Body of pancreas (tissue), 4 donors: Measurements from ENCODE around the gene ABCA10. TPM values are rescaled to one million over a fixed set of nuclear protein-coding genes. Genes with fewer than 3 reads are reported as not detected.

ENCODE experiments used
- ATAC-seq: fragments of 150-250 bp; one replicate; pipeline ENCODE4 v1.9.1; 2016
- DNase-seq, 4 donors: peaks; one replicate each; pipeline ENCODE4 v3.0.0-alpha.2; 2019
- H3K27ac ChIP-seq, 4 donors: fragments of 200-600 bp; sonication (generic); 1 replicate in 3 of 4; 2 replicates in 1 of 4; pipeline versions ENCODE4 v1.5.1 to v1.6.1; 2016 to 2019; ENCODE audit warnings: mild to moderate bottlenecking in 1 of 4, mixed read lengths in 1 of 4, moderate library complexity in 1 of 4
- H3K27me3 ChIP-seq, 2 donors: fragments of 200-600 bp; sonication (generic); one replicate each; pipeline ENCODE4 v1.6.0; 2016; ENCODE audit warnings: mild to moderate bottlenecking in 1 of 2
- H3K36me3 ChIP-seq, 2 donors: fragments of 200-600 bp; sonication (generic); replicated peaks in 1 of 2; 2 replicates each; pipeline ENCODE4 v1.5.1; 2016; ENCODE audit warnings: low read depth in 2 of 2; ENCODE audit not compliant: insufficient read depth in 1 of 2
- H3K4me1 ChIP-seq: fragments of 200-600 bp; sonication (generic); one replicate; pipeline ENCODE4 v1.6.0; 2016
- H3K4me3 ChIP-seq, 2 donors: fragments of 200-600 bp; sonication (generic); 1 replicate in 1 of 2; 2 replicates in 1 of 2; pipeline ENCODE4 v1.5.1; 2016 to 2019
- H3K9me3 ChIP-seq, 3 donors: fragments of 200-600 bp; sonication (generic); 1 replicate in 2 of 3; 2 replicates in 1 of 3; pipeline ENCODE4 v1.5.1; 2016
- CTCF ChIP-seq, 7 experiments: fragments of 450-650 bp in 4 of 7; fragments of 200-600 bp in 3 of 7; sonication (generic) in 3 of 7; IDR thresholded peaks; one replicate each; pipeline ENCODE4 v1.5.1; 2016 to 2019; ENCODE audit warnings: antibody characterized with exemption in 7 of 7
- POLR2A ChIP-seq, 3 donors: fragments of 450-650 bp; IDR thresholded peaks; one replicate each; pipeline ENCODE4 v1.6.1; 2016; ENCODE audit warnings: antibody characterized with exemption in 3 of 3, mild to moderate bottlenecking in 2 of 3
- WGBS, 2 donors: methylation state at CpG; one replicate each; pipeline ENCODE4 v1.1.5; 2017; 5-methylcytosine and 5-hydroxymethylcytosine counted together
- intact Hi-C: fragments of 100-400 bp; cut with DNase I; formaldehyde crosslinking; loops from one replicate; pipeline ENCODE4 v1.15.1; 2023
- total RNA-seq, 2 donors: library from RNA; depleted of rRNA; stranded (reverse); fragments of >200 nt; gene quantifications; one replicate each; pipeline ENCODE4 v1.1.0, GENCODE V29; 2016

The ABCA10 gene
- total RNA-seq, 2 donors from 2014 or later = 7.3 to 30.7 TPM

- H3K4me3 ChIP-seq = no peak overlapping the region
- TF ChIP-seq POLR2A (IDR thresholded peaks at IDR 0.05) (no peak), CTCF (IDR thresholded peaks at IDR 0.05) (no peak)
- no peak overlapping the region for H3K27ac ChIP-seq
- H3K9me3 ChIP-seq = no peaks in the 10 kb centered on the region
- ATAC-seq (no peak), DNase-seq (no peak)
- no peaks in the 10 kb centered on the region for H3K27me3 ChIP-seq
- intact Hi-C loops = no loop called here
- H3K36me3 ChIP-seq = no peaks in the 10 kb centered on the region
- no peaks in the 10 kb centered on the region for H3K4me1 ChIP-seq
These were observed 64.4 kb downstream of the ABCA10 start for GRCh38 chr17:69164206-69164605.

- H3K27me3 ChIP-seq = no peaks in the 10 kb centered on the region
- TF ChIP-seq POLR2A (IDR thresholded peaks at IDR 0.05) (no peak), CTCF (IDR thresholded peaks at IDR 0.05) (no peak)
- H3K9me3 ChIP-seq = no peaks in the 10 kb centered on the region
- intact Hi-C loops = no loop called here
- no peaks in the 10 kb centered on the region for H3K4me1 ChIP-seq
- no peak overlapping the region for H3K4me3 ChIP-seq
- ATAC-seq (no peak), DNase-seq (no peak)
- no peak overlapping the region for H3K27ac ChIP-seq
- no peaks in the 10 kb centered on the region for H3K36me3 ChIP-seq
These were observed 69.2 kb downstream of the ABCA10 start for GRCh38 chr17:69159418-69159817.

GRCh38 chr17:69154267-69154666 lies 74.4 kb downstream of the ABCA10 start:
- peaks cover 0 to 2% of the 10 kb centered on the region in 2 donors for H3K36me3 ChIP-seq
- DNase-seq (no peak), ATAC-seq (no peak)
- no peaks in the 10 kb centered on the region for H3K27me3 ChIP-seq
- H3K9me3 ChIP-seq = no peaks in the 10 kb centered on the region
- WGBS, 2 donors = 90 to 100% methylated on average over 2 of the region's 2 CpGs
- H3K27ac ChIP-seq = no peak overlapping the region
- TF ChIP-seq POLR2A (IDR thresholded peaks at IDR 0.05) (no peak), CTCF (IDR thresholded peaks at IDR 0.05) (no peak)
- no peak overlapping the region for H3K4me3 ChIP-seq
- intact Hi-C loops = no loop called here
- no peaks in the 10 kb centered on the region for H3K4me1 ChIP-seq

GRCh38 chr17:69150333-69150732 lies 78.3 kb downstream of the ABCA10 start:
- intact Hi-C loops = no loop called here
- DNase-seq = no peak
- no peak for TF ChIP-seq CTCF (IDR thresholded peaks at IDR 0.05)
- no peak for TF ChIP-seq POLR2A (IDR thresholded peaks at IDR 0.05)
- no peak for ATAC-seq
- Histone ChIP-seq H3K4me3 (no peak overlapping the region), H3K27ac (no peak overlapping the region), H3K4me1 (no peaks in the 10 kb centered on the region), H3K27me3 (no peaks in the 10 kb centered on the region), H3K36me3 (peaks cover 0 to 2% of the 10 kb centered on the region in 2 donors), H3K9me3 (no peaks in the 10 kb centered on the region)
- WGBS, 2 donors = 69 to 71% methylated on average over 1 of the region's 1 CpG

- WGBS, 2 donors = 85 to 90% methylated on average over 2 of the region's 2 CpGs
- Histone ChIP-seq H3K9me3 (no peaks in the 10 kb centered on the region), H3K4me3 (no peak overlapping the region), H3K27me3 (no peaks in the 10 kb centered on the region), H3K4me1 (no peaks in the 10 kb centered on the region), H3K36me3 (peaks cover 0 to 2% of the 10 kb centered on the region in 2 donors), H3K27ac (no peak overlapping the region)
- ATAC-seq (no peak), DNase-seq (no peak)
- TF ChIP-seq CTCF (IDR thresholded peaks at IDR 0.05) (no peak), POLR2A (IDR thresholded peaks at IDR 0.05) (no peak)
- intact Hi-C loops = no loop called here
These were observed 81.2 kb downstream of the ABCA10 start for GRCh38 chr17:69147460-69147859.
